Neural cell (in vitro differentiated cells): Measurements from ENCODE around the gene CADM4. TPM values are rescaled to one million over a fixed set of nuclear protein-coding genes. Genes with fewer than 3 reads are reported as not detected.
"Not testable (repeated sequence)": the region's sequence is repeated elsewhere in the genome, so short reads cannot be mapped to it uniquely, and the experiment has no call there.

Experiments
- H2AFZ ChIP-seq: fragments of 200-600, 300-800 bp; sonication (generic), shearing (Covaris generic); 2 replicates; pipeline ENCODE4 v1.6.0; 2014; ENCODE audit warnings: low read depth, mild to moderate bottlenecking, antibody characterized with exemption, low read length, moderate library complexity
- H3F3A ChIP-seq: fragments of 200-600 bp; shearing (Covaris generic); 2 replicates; pipeline ENCODE4 v1.6.1; 2016; ENCODE audit warnings: mild to moderate bottlenecking, moderate library complexity, mixed read lengths, antibody characterized with exemption, low read length; ENCODE audit not compliant: insufficient read depth, poor library complexity, severe bottlenecking
- H3K27ac ChIP-seq: fragments of 200-600, 300-800 bp; sonication (generic), shearing (Covaris generic); 2 replicates; pipeline ENCODE4 v1.5.1; 2014; ENCODE audit warnings: mild to moderate bottlenecking, low read length, moderate library complexity
- H3K27me3 ChIP-seq: fragments of 300-800, 200-600 bp; sonication (generic), shearing (Covaris generic); 2 replicates; pipeline ENCODE4 v1.6.0; 2014; ENCODE audit warnings: mild to moderate bottlenecking, low read depth, low read length, moderate library complexity; ENCODE audit not compliant: insufficient read depth
- H3K36me3 ChIP-seq: fragments of 300-800, 200-600 bp; sonication (generic), shearing (Covaris generic); 2 replicates; pipeline ENCODE4 v1.5.1; 2014; ENCODE audit warnings: mild to moderate bottlenecking, antibody characterized with exemption, low read length, moderate library complexity; ENCODE audit not compliant: insufficient read depth
- H3K4me2 ChIP-seq: fragments of 300-800, 200-600 bp; sonication (generic), shearing (Covaris generic); 2 replicates; pipeline ENCODE4 v1.6.0; 2014; ENCODE audit warnings: mild to moderate bottlenecking, low read length
- H3K4me3 ChIP-seq: fragments of 300-800, 200-600 bp; sonication (generic), shearing (Covaris generic); 2 replicates; pipeline ENCODE4 v1.5.1; 2014; ENCODE audit warnings: mild to moderate bottlenecking, low read length, moderate library complexity
- H3K79me2 ChIP-seq: fragments of 200-600 bp; shearing (Covaris generic); replicated peaks from 2 replicates; pipeline ENCODE4 v1.6.0; 2014; ENCODE audit warnings: mild to moderate bottlenecking, low read length, moderate library complexity; ENCODE audit not compliant: insufficient read depth
- H3K9ac ChIP-seq: fragments of 300-800, 200-600 bp; sonication (generic), shearing (Covaris generic); 2 replicates; pipeline ENCODE4 v1.6.1; 2016; ENCODE audit warnings: mild to moderate bottlenecking, low read length, mixed read lengths
- H3K9me2 ChIP-seq: fragments of 200-600 bp; shearing (Covaris generic); 2 replicates; pipeline ENCODE4 v1.6.1; 2016; ENCODE audit warnings: mild to moderate bottlenecking, low read length, mixed read lengths; ENCODE audit not compliant: insufficient read depth
- H3K9me3 ChIP-seq: fragments of 200-600, 300-800 bp; sonication (generic), shearing (Covaris generic); 2 replicates; pipeline ENCODE4 v1.6.1; 2016; ENCODE audit warnings: mild to moderate bottlenecking, mixed run types, low read length, moderate library complexity, mixed read lengths
- H4K20me1 ChIP-seq: fragments of 200-600 bp; shearing (Covaris generic); 2 replicates; pipeline ENCODE4 v1.6.1; 2016; ENCODE audit warnings: mild to moderate bottlenecking, mixed run types; ENCODE audit not compliant: insufficient read depth
- EP300 ChIP-seq: fragments of 450-650 bp; conservative IDR thresholded peaks from 2 replicates; pipeline ENCODE4 v1.6.1; 2014; ENCODE audit warnings: antibody characterized with exemption, mild to moderate bottlenecking, moderate library complexity; ENCODE audit not compliant: poor library complexity, severe bottlenecking
- EZH2 ChIP-seq: fragments of 200-600, 300-800 bp; shearing (Covaris generic), sonication (generic); IDR thresholded peaks from 2 replicates; pipeline ENCODE4 v1.6.1; 2014; ENCODE audit warnings: antibody characterized with exemption, low read length, borderline replicate concordance, mild to moderate bottlenecking; ENCODE audit not compliant: insufficient read depth, poor library complexity, severe bottlenecking
- MXI1 ChIP-seq: fragments of 450-650 bp; conservative IDR thresholded peaks from 2 replicates; pipeline ENCODE4 v1.6.1; 2014; ENCODE audit warnings: antibody characterized with exemption, mild to moderate bottlenecking; ENCODE audit not compliant: poor library complexity, severe bottlenecking
- POLR2AphosphoS5 ChIP-seq: IDR thresholded peaks from 2 replicates; pipeline ENCODE4 v1.6.1; 2012
- RAD21 ChIP-seq: fragments of 450-650 bp; conservative IDR thresholded peaks from 2 replicates; pipeline ENCODE4 v1.6.1; 2014; ENCODE audit warnings: antibody characterized with exemption, mild to moderate bottlenecking, moderate library complexity
- SMC3 ChIP-seq: fragments of 450-650 bp; conservative IDR thresholded peaks from 2 replicates; pipeline ENCODE4 v1.6.1; 2014; ENCODE audit warnings: antibody characterized with exemption, mild to moderate bottlenecking, moderate library complexity; ENCODE audit not compliant: poor library complexity
- TAF1 ChIP-seq: IDR thresholded peaks from 2 replicates; pipeline ENCODE4 v1.6.1; 2012; ENCODE audit warnings: low read depth
- polyA plus RNA-seq: library from polyadenylated mRNA; depleted of rRNA; stranded (reverse); fragments of >200 nt; gene quantifications from 2 replicates; pipeline ENCODE4 v1.2.3, GENCODE V29; 2014
- TF ChIP-seq, protein P1 (sequence below): IDR thresholded peaks from 2 replicates; pipeline ENCODE4 v1.6.1; 2012; ENCODE audit warnings: borderline replicate concordance
- TF ChIP-seq, protein P2 (sequence below): fragments of 450-650 bp; IDR thresholded peaks from 2 replicates; pipeline ENCODE4 v1.5.1; 2014; ENCODE audit warnings: antibody characterized with exemption, mild to moderate bottlenecking, moderate library complexity; ENCODE audit not compliant: poor library complexity, severe bottlenecking

The CADM4 gene
- polyA plus RNA-seq, 1 donor from 2014 or later = 211 TPM

DNA sequence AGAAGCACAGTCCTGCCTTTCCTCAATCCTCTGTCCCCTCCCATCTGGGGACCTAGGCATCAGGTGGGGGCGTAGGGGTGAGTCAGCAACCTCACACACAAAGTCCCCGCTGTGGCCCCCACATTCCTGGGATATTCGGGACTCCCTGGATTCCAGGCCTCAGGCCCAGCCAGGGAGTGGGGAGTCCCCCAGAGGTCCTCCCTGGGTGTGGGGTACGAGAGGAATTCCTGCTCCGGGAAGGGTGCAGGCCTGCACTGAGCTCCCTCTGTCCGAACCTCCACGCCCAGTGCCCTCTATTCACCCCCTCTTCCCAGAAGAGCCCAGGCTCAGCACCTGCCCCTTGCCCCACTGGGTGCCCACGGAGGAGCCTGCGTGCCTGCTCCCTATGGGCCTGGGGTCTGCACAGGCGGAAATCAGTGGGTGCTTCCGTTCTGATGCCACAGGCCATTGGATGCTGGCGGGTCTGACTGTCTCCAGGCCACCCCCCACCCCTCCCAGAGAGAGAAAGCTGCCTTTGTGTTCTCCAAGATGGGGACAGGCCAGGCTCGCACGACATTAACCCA is 3.4 kb downstream of the CADM4 start:
- Histone ChIP-seq H3K4me2 (no peak overlapping the region), H3K79me2 (peaks cover 78% of the 10 kb centered on the region), H3K9me2 (no peaks in the 10 kb centered on the region), H3K4me3 (peak overlapping the region; percentile 67), H3K9ac (peak overlapping the region; percentile 65), H3K9me3 (no peaks in the 10 kb centered on the region), H3K27me3 (no peaks in the 10 kb centered on the region), H4K20me1 (no peaks in the 10 kb centered on the region), H2AFZ (no peak overlapping the region), H3K36me3 (no peaks in the 10 kb centered on the region), H3K27ac (peak overlapping the region; percentile 63), H3F3A (no peaks in the 10 kb centered on the region)
- TF ChIP-seq MXI1 (no peak), TAF1 (no peak), EP300 (no peak), RAD21 (no peak), SMC3 (no peak), EZH2 (no peak), POLR2AphosphoS5 (no peak)
- TF ChIP-seq, protein P1, sequence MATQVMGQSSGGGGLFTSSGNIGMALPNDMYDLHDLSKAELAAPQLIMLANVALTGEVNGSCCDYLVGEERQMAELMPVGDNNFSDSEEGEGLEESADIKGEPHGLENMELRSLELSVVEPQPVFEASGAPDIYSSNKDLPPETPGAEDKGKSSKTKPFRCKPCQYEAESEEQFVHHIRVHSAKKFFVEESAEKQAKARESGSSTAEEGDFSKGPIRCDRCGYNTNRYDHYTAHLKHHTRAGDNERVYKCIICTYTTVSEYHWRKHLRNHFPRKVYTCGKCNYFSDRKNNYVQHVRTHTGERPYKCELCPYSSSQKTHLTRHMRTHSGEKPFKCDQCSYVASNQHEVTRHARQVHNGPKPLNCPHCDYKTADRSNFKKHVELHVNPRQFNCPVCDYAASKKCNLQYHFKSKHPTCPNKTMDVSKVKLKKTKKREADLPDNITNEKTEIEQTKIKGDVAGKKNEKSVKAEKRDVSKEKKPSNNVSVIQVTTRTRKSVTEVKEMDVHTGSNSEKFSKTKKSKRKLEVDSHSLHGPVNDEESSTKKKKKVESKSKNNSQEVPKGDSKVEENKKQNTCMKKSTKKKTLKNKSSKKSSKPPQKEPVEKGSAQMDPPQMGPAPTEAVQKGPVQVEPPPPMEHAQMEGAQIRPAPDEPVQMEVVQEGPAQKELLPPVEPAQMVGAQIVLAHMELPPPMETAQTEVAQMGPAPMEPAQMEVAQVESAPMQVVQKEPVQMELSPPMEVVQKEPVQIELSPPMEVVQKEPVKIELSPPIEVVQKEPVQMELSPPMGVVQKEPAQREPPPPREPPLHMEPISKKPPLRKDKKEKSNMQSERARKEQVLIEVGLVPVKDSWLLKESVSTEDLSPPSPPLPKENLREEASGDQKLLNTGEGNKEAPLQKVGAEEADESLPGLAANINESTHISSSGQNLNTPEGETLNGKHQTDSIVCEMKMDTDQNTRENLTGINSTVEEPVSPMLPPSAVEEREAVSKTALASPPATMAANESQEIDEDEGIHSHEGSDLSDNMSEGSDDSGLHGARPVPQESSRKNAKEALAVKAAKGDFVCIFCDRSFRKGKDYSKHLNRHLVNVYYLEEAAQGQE = no peak
- TF ChIP-seq, protein P2, sequence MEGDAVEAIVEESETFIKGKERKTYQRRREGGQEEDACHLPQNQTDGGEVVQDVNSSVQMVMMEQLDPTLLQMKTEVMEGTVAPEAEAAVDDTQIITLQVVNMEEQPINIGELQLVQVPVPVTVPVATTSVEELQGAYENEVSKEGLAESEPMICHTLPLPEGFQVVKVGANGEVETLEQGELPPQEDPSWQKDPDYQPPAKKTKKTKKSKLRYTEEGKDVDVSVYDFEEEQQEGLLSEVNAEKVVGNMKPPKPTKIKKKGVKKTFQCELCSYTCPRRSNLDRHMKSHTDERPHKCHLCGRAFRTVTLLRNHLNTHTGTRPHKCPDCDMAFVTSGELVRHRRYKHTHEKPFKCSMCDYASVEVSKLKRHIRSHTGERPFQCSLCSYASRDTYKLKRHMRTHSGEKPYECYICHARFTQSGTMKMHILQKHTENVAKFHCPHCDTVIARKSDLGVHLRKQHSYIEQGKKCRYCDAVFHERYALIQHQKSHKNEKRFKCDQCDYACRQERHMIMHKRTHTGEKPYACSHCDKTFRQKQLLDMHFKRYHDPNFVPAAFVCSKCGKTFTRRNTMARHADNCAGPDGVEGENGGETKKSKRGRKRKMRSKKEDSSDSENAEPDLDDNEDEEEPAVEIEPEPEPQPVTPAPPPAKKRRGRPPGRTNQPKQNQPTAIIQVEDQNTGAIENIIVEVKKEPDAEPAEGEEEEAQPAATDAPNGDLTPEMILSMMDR = no peak

DNA sequence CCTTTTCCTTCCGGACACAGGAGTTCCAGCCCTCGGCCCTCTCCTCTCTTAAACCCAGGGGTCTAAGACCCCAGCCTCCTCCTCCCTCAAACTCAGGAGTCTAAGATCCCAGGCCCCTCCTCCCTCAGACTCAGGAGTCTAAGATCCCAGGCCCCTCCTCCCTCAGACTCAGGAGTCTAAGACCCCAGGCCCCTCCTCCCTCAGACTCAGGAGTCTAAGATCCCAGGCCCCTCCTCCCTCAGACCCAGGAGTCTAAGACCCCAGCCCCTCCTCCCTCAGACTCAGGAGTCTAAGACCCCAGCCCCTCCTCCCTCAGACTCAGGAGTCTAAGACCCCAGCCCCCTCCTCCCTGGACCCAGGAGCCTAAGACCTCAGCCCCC is 4.1 kb downstream of the CADM4 start:
- peak overlapping the region; percentile 65 for H3K9ac ChIP-seq
- H2AFZ ChIP-seq = not testable (repeated sequence)
- peaks cover 80% of the 10 kb centered on the region for H3K79me2 ChIP-seq

More for the DNA sequence above, 4.1 kb downstream of the CADM4 start:
- not testable (repeated sequence) for H3F3A ChIP-seq, H3K27me3 ChIP-seq, H3K36me3 ChIP-seq, H3K9me2 ChIP-seq, H4K20me1 ChIP-seq, H3K9me3 ChIP-seq
- Histone ChIP-seq H3K27ac (peak overlapping the region; percentile 63), H3K4me3 (peak overlapping the region; percentile 67), H3K4me2 (peak overlapping the region; percentile 70)
